Uterus (tissue), 4 donors: ENCODE results near the gene LYPD6B. TPM values are rescaled to one million over a fixed set of nuclear protein-coding genes. Genes with fewer than 3 reads are reported as not detected.

Experiments
- DNase-seq, 2 donors: peaks; one replicate each; pipeline ENCODE4 v3.0.0-alpha.2; 2019 to 2020
- H3K27ac ChIP-seq, 2 donors: fragments of 200-600 bp; sonication (generic); 1 replicate in 1 of 2; 2 replicates in 1 of 2; pipeline ENCODE4 v1.5.1; 2016 to 2018
- H3K27me3 ChIP-seq, 2 donors: fragments of 200-600 bp; sonication (generic); one replicate each; pipeline ENCODE4 v1.5.1; 2018 to 2019; ENCODE audit warnings: control low read depth in 1 of 2
- H3K36me3 ChIP-seq, 2 donors: fragments of 200-600 bp; sonication (generic); one replicate each; pipeline ENCODE4 v1.5.1; 2019; ENCODE audit warnings: control low read depth in 1 of 2
- H3K4me1 ChIP-seq, 2 donors: fragments of 200-600 bp; sonication (generic); one replicate each; pipeline ENCODE4 v1.5.1; 2018 to 2019; ENCODE audit warnings: control low read depth in 1 of 2
- H3K4me3 ChIP-seq, 2 donors: fragments of 200-600 bp; sonication (generic); 1 replicate in 1 of 2; 2 replicates in 1 of 2; pipeline ENCODE4 v1.5.1; 2018 to 2019; ENCODE audit warnings: mild to moderate bottlenecking in 1 of 2
- H3K9me3 ChIP-seq, 2 donors: fragments of 200-600 bp; sonication (generic); one replicate each; pipeline ENCODE4 v1.5.1; 2019; ENCODE audit warnings: control low read depth in 1 of 2
- CTCF ChIP-seq, 4 experiments: fragments of 200-600 bp in 2 of 4; fragments of 450-650 bp in 2 of 4; sonication (generic) in 2 of 4; IDR thresholded peaks; one replicate each; pipeline ENCODE4 v1.5.1; 2016 to 2019; ENCODE audit warnings: antibody characterized with exemption in 4 of 4, mild to moderate bottlenecking in 2 of 4, moderate library complexity in 1 of 4
- POLR2A ChIP-seq, 2 donors: fragments of 450-650 bp; IDR thresholded peaks; one replicate each; pipeline ENCODE4 v1.6.1; 2016; ENCODE audit warnings: antibody characterized with exemption in 2 of 2, mild to moderate bottlenecking in 1 of 2, moderate library complexity in 1 of 2
- intact Hi-C: fragments of 100-400 bp; cut with DNase I; formaldehyde crosslinking; loops from one replicate; pipeline ENCODE4 v1.15.1; 2023; ENCODE audit warnings: low total_unique reads
- total RNA-seq, 4 donors: library from RNA; depleted of rRNA in 3 of 4; stranded (reverse); fragments of >200 nt in 3 of 4; gene quantifications; one replicate each; pipeline versions ENCODE4 v1.1.0 to v1.2.4, GENCODE V29; 2014 to 2023
- donor health status: DM: yes; HTN: yes; CAD: no.

LYPD6B gene
- total RNA-seq, 4 donors from 2014 or later, result 0.27 to 9.8 TPM; not detected in 2

DNA sequence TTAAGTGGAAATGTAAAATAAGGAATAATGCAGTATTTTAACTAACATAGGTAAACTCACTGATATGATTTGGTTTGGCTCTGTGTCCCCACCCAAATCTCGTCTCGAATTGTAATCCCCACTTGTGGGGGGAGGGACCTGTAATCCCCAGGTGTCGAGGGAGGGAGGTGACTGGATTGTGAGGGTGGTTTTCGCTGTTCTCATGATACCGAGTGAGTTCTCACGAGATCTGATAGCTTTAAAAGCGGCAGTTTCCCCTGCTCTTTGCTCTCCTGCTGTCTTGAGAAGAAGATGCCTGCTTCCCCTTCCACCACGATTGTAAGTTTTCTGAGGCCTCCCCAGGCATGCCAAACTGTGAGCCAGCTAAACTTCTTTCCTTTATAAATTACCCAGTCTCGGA, 182.5 kb downstream of the LYPD6B start:
- Histone ChIP-seq H3K27ac (no peak overlapping the region), H3K9me3 (no peaks in the 10 kb centered on the region), H3K36me3 (no peaks in the 10 kb centered on the region), H3K27me3 (no peaks in the 10 kb centered on the region), H3K4me1 (no peaks in the 10 kb centered on the region), H3K4me3 (no peak overlapping the region)
- intact Hi-C loops, result no loop called here
- no peak for DNase-seq
- TF ChIP-seq POLR2A (IDR thresholded peaks at IDR 0.05), result no peak
- no peak for TF ChIP-seq CTCF (IDR thresholded peaks at IDR 0.05)

GRCh38 chr2:149221898-149222297, 183.4 kb downstream of the LYPD6B start:
- TF ChIP-seq CTCF (IDR thresholded peaks at IDR 0.05) (no peak), POLR2A (IDR thresholded peaks at IDR 0.05) (no peak)
- intact Hi-C loops, result no loop called here
- no peaks in the 10 kb centered on the region for H3K4me1 ChIP-seq
- no peaks in the 10 kb centered on the region for H3K9me3 ChIP-seq
- H3K27ac ChIP-seq, result no peak overlapping the region
- no peak overlapping the region for H3K4me3 ChIP-seq
- H3K36me3 ChIP-seq, result no peaks in the 10 kb centered on the region
- DNase-seq, result no peak
- no peaks in the 10 kb centered on the region for H3K27me3 ChIP-seq

DNA sequence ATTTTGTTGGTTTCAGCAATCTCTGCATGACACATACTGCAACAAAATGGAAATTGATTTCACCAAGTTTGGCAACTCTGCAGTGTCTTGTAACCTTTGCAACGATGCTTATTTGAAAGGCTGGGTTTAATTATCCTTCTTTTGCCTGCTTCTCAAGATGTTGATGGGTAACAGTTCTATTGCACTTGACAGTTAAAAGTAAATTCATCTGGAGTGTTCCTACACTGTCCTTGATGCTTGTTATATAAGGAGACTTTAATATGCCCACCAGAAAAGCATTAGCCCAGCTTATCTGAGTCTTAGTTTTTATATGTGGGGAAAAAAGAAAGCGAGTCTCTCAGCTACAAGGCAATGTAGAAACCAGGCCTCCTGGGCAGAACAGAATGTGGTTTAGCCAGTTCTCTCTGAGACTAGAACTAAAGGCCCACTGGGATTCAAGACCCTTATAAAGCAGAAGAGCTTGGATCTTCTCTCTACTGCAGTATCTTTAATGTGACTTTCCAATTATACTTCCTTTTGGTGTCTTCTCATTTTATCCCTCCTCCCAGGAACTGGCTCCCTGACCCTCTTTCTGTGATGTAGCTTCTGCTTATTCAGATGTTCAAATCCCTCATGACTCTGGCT, 185.1 kb downstream of the LYPD6B start:
- intact Hi-C loops, result no loop called here
- Histone ChIP-seq H3K4me1 (no peaks in the 10 kb centered on the region), H3K27me3 (no peaks in the 10 kb centered on the region), H3K9me3 (no peaks in the 10 kb centered on the region), H3K4me3 (no peak overlapping the region), H3K27ac (no peak overlapping the region), H3K36me3 (no peaks in the 10 kb centered on the region)
- no peak for DNase-seq
- TF ChIP-seq POLR2A (IDR thresholded peaks at IDR 0.05) (no peak), CTCF (IDR thresholded peaks at IDR 0.05) (no peak)

GRCh38 chr2:149224543-149224942, 186.0 kb downstream of the LYPD6B start:
- Histone ChIP-seq H3K4me3 (no peak overlapping the region), H3K27ac (no peak overlapping the region), H3K4me1 (no peaks in the 10 kb centered on the region), H3K36me3 (no peaks in the 10 kb centered on the region), H3K9me3 (no peaks in the 10 kb centered on the region), H3K27me3 (no peaks in the 10 kb centered on the region)
- TF ChIP-seq POLR2A (IDR thresholded peaks at IDR 0.05) (no peak), CTCF (IDR thresholded peaks at IDR 0.05) (no peak)
- intact Hi-C loops, result no loop called here
- no peak for DNase-seq

DNA sequence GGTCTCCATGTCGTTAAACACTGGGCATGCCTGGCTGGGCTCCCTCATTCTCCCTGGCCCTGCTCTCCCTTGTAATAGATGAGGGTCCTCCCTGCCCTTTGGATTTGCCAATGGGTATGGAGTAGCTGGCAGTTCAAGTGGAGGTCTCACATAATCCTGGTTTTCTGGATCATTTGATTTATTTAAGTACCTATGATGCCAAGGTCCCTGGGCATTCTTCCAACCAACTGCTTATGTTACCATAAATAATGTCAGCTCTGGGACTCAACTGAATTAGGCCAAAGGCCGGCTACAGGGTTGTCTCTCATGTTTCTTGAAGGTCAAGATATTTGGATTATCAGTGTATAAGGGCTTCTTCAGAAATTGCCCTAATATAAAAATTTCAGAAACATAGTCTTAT, 186.9 kb downstream of the LYPD6B start:
- H3K27ac ChIP-seq, result no peak overlapping the region
- TF ChIP-seq POLR2A (IDR thresholded peaks at IDR 0.05) (no peak), CTCF (IDR thresholded peaks at IDR 0.05) (no peak)
- intact Hi-C loops, result no loop called here
- no peaks in the 10 kb centered on the region for H3K27me3 ChIP-seq
- H3K4me1 ChIP-seq, result no peaks in the 10 kb centered on the region
- H3K4me3 ChIP-seq, result no peak overlapping the region
- no peak for DNase-seq
- H3K9me3 ChIP-seq, result no peaks in the 10 kb centered on the region
- H3K36me3 ChIP-seq, result no peaks in the 10 kb centered on the region
